22Rv1 (cell line): ENCODE data around the gene GPS2.

ENCODE experiments used
- CTCF ChIP-seq: fragments of 450-650 bp; IDR thresholded peaks from 2 replicates; pipeline ENCODE4 v1.5.1; 2017; ENCODE audit warnings: mild to moderate bottlenecking
- ZFX ChIP-seq: fragments of 450-650 bp; IDR thresholded peaks from 2 replicates; pipeline ENCODE4 v1.6.1; 2017; ENCODE audit warnings: antibody characterized with exemption, borderline replicate concordance

DNA sequence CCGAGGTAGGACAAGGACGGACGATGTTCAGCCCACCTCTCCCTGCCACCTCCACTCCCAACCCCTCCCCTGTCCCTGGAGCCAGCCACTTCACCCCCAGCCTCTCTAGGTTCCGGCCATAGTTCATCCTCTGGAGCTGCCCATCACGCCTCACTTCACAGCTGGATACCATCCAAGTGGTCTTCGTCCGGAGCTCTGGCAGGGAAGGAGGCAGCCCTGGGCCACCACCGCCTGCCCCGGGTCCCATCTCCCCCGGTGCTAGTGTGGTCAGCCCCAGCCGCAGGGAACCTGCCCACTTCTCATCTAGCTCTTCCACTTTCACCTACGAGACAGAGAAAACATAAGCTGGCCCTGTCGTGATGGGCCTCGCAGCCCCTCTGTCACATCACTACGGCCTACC is 6.3 kb upstream of the GPS2 start:
- TF ChIP-seq CTCF (no peak), ZFX (no peak)
